ENCODE measurements around the gene OGFOD1.
"Not testable (repeated sequence)": the region's sequence is repeated elsewhere in the genome, so short reads cannot be mapped to it uniquely, and the experiment has no call there.

OGFOD1 gene

GRCh38 chr16:56480776-56481467 is 29.6 kb downstream of the OGFOD1 start:
- no peak for DNase-seq (ENCODE audit: low spot score)

- no peak for DNase-seq (ENCODE audit: low spot score)
Observed at GRCh38 chr16:56481468-56482122, 30.2 kb downstream of the OGFOD1 start.

DNA sequence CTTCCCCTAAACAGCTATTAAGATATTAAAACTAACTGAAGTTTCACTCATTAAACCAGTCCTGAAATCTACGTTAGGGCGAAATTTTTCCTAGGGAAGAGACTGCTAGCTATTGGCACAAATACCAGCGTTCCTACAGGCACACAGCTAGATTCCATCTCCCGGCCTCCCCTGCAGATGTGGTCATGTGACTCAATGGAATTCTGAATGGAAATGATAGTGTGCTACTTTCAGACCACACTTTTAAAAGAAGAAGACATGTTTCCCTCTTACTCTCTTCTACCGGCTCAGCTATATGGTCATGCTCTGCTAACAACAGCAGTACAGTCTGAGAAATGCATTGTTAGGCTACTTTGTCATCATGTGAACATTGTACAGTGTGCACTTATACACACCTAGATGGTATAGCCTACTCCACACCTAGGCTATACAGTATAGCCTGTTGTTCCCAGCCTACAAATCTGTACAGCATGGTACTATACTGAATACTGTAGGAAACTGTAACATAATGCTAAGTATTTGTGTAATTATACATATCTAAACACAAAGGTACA is 31.4 kb downstream of the OGFOD1 start:
- DNase-seq (ENCODE audit: low spot score), result no peak

- DNase-seq (ENCODE audit: low spot score), result no peak
Observed at GRCh38 chr16:56483394-56483793, 32.0 kb downstream of the OGFOD1 start.

DNA sequence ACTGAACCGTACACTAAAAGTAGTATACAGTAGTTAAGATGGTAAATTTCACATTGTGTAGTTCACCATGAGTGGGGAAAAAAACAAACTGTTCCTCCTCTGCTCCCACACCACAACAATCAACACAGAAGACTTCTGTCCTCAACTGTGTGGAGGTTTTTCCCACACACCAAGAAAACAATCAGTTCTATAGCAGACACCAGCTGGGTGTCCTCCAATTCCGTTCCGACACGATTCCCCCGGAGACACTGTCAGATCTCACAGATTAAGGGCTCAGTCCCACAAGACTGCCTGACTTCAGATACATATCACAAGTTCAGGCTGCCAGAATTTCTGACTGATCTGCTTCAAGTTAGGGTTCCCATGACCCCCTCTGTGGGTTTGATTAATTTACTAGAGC is 36.7 kb downstream of the OGFOD1 start:
- no peak for DNase-seq (ENCODE audit: low spot score)

DNA sequence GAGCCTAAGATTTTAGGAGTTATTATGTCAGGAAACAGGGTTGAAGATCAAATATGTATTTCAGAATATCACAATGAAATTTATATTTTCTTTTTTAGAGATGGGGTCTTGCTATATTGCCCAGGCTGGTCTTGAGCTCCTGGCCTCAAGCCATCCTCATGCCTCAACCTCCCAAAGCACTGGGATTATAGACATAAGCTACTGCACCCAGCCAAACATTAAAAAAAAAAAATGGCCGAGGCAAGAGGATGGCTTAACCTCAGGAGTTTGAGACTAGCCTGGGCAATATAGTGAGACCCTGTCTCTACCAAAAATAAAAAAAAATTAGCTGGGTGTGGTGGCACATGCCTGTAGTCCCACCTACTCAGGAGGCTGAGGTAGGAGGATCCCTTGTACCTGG is 37.5 kb downstream of the OGFOD1 start:
- not testable (repeated sequence) for DNase-seq (ENCODE audit: low spot score)

DNA sequence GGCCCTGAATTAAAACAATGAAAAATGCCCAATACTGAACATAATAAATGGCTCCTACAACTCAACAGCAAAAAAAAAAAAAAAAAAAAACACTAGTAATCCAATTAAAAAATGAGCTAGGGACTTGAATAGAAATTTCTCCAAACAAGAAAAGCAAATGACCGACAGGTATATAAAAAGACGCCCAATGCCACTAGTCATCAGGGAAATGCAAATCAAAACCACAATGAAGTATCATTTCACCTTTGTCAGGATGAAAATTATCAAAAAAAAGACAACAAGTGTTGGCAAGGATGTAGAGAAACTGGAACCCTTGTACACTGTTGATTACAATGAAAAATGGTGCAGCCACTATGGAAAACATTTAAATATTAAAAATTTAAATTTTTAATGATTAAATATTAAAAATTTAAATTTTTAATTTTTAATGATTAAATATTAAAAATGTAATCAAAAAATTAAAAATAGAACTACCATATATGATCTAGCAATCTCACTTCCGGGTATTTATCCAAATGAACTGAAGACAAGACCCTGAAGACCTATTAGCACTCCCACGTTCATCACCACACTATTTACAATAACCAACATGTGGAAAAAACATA is 40.4 kb downstream of the OGFOD1 start:
- DNase-seq (ENCODE audit: low spot score), result no peak

- DNase-seq (ENCODE audit: low spot score), result no peak
Observed at GRCh38 chr16:56493126-56493525, 41.8 kb downstream of the OGFOD1 start.

GRCh38 chr16:56493815-56494214 is 42.5 kb downstream of the OGFOD1 start:
- no peak for DNase-seq (ENCODE audit: low spot score)

DNA sequence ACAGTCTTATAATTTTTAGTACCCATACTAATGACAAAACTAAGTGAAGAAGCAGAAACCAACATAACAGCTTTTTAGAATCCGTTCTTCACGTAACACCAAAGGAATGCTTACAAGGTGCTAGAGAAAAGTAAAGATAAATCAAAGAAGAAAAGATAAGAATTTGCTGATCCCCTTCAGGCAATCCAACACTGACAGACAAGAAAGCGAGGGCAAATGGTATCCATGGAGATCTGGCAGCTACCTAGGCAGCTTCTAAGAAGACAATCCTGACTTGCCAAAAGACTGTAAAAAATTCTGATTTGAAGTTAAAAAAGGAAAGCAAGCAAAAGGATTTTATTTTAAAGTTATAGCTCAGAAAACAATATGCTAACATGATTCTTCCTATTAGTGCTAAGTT is 53.8 kb downstream of the OGFOD1 start:
- DNase-seq (ENCODE audit: low spot score), result no peak

- DNase-seq (ENCODE audit: low spot score), result no peak
Observed at GRCh38 chr16:56506941-56507340, 55.6 kb downstream of the OGFOD1 start.

DNA sequence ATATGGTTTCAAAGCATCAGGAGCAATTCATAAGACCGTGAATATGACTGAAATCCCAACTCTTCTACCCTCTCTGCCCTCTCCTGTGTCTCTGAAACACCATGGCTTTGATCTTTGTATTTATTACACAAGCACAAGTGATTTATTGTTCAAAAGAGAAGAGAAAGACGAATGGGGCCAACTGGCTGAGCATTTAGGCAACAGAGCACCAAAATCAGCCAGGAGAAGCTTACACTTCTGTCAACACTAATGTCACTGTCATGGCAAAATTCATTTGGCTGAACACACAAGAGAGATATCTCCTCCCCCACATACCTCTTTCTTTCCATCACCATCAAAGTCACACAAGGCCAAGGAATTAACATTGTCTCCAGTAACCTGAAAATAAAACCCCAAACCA is 59.2 kb downstream of the OGFOD1 start:
- DNase-seq (ENCODE audit: low spot score), result no peak

- no peak for DNase-seq (ENCODE audit: low spot score)
Observed at GRCh38 chr16:56512025-56512424, 60.7 kb downstream of the OGFOD1 start.

DNA sequence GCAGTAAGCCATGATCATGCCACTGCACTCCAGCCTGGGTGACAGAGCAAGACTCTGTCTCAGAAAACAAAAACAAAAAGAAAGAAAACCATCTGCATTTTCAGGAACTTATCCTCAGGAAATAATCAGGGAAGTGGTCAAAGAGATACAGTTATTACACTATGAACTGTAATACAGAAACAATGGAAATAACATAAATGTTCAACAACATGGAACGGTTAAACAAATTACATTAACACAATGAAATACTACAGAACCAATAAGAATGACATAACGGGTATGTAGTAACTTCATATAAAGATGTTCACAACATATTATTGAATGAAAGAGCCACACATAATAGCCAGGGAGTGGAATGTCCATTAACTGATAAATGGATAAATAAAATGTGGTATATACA is 61.7 kb downstream of the OGFOD1 start:
- no peak for DNase-seq (ENCODE audit: low spot score)

- peak; percentile 65 for DNase-seq (ENCODE audit: low spot score)
Observed at GRCh38 chr16:56513972-56514371, 62.6 kb downstream of the OGFOD1 start.

DNA sequence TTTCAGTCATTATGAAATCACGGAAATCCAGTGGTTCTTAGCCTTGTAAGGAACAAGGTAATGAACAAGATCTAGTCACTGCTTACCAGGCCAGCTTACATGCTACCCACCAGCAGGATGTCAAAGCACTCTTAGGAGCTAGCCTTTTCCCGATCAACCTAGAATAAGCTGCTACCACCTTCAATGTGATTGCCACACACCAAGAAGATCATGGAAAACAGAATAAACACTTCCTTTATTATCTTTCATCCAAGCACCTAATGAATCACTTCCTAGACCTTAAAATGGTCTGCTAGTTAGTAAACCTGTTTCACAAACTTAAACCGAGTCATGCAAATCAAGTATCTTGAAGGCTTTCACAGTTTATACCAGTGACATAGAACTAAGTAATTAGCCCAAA is 63.5 kb downstream of the OGFOD1 start:
- no peak for DNase-seq (ENCODE audit: low spot score)

- no peak for DNase-seq (ENCODE audit: low spot score)
Observed at GRCh38 chr16:56515665-56516064, 64.3 kb downstream of the OGFOD1 start.

DNA sequence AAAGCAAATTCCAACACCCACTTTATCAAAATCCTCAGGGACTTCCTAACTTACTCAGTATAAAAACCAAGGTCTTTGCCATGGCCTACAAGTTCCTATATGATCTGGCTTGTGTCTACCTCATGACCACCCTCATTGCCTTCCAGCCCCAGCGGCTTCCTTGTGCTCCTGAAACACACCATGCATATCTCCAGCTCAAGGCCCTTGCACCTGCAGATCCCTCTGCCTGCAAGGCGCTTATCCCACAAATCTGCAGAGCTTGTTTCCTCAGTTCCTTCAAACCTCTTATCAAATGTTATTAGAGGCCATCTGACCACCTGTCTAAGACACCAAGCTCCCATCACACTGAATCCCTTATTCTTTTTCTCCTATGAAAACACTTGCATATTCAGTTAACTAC is 65.9 kb downstream of the OGFOD1 start:
- no peak for DNase-seq (ENCODE audit: low spot score)

DNA sequence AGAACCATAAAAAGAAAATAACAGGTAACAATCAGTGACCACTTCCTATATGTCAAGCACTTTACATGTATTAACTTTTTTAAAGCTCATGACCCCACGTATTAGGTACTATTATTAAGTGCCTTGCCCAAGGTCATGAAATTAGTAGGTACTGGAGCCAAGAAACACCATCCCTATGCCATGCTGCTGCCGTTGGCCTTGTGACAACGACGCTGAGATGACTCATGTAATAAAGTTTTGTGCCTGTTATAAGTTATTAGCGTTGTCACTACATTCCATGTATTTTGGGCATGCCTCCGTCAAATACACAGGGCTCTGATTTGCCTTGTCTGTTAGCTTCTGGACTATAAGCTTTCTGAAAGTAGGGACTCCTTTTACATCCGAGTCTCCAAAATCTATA is 67.1 kb downstream of the OGFOD1 start:
- no peak for DNase-seq (ENCODE audit: low spot score)

- peak; percentile 93 for DNase-seq (ENCODE audit: low spot score)
Observed at GRCh38 chr16:56519459-56520250, 68.3 kb downstream of the OGFOD1 start, which contains the start of gene BBS2. BBS2 (minus strand) TSS chr16:56520024; CDS start chr16:56519862, 162 bp downstream.

DNA sequence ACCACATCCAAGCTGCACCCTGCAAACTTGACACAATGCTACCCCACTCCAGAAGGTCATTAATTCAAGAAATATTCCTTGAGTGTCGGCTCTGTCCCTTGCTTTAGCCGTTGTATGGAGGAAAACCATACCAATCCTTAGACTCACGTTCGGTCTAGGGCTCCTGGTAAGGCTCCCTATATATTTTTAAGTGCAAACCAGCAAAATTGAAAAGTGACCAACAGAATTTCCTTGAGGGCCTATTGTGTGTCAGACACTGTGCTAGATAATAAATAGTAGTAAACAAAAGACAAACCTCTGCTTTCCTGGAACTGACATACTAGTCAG is 68.9 kb downstream of the OGFOD1 start:
- peak; percentile 12 for DNase-seq (ENCODE audit: low spot score)

DNA sequence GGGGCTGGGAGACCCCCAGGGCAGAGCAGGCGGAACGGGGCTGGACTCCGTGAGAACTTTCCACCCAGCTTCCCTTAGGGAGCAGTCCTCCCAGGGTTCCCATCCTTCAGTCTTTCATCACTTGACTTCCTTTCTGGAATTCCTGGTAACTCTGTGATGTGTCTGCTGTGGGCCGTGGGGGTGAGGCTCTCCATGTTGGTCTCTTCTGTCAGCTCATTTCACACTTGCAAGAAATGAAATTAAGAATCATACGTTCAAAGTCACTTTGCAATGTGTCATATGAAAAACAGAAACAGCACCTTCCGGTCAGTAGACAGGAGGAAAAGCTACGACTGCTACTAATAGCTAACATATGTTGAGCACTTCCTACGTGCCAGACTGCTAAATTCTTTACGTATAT is 73.9 kb downstream of the OGFOD1 start:
- DNase-seq (ENCODE audit: low spot score), result no peak

Data from CD4-positive, alpha-beta T cell treated with Interleukin-2 at 100 ng/mL for 4 hours (primary cell).